Esophagus muscularis mucosa (tissue), 4 donors: ENCODE results near the gene IFT57.

Experiments
- EP300 ChIP-seq: sonication (generic); formaldehyde crosslinking; IDR thresholded peaks from one replicate; pipeline ENCODE4 v1.6.1; 2017; ENCODE audit warnings: antibody characterized with exemption
- POLR2A ChIP-seq: fragments of 450-650 bp; IDR thresholded peaks from one replicate; pipeline ENCODE4 v1.6.1; 2017; ENCODE audit warnings: antibody characterized with exemption, moderate library complexity, mild to moderate bottlenecking, low read depth
- POLR2AphosphoS5 ChIP-seq, 2 donors: sonication (generic); formaldehyde crosslinking; IDR thresholded peaks; one replicate each; pipeline ENCODE4 v1.6.1; 2017; ENCODE audit warnings: antibody characterized with exemption in 2 of 2
- TF ChIP-seq, protein P1 (sequence below), 3 experiments: fragments of 200-600 bp in 2 of 3; fragments of 450-650 bp in 1 of 3; sonication (generic) in 2 of 3; IDR thresholded peaks; one replicate each; pipeline ENCODE4 v1.5.1; 2017 to 2019; ENCODE audit warnings: antibody characterized with exemption in 3 of 3, mild to moderate bottlenecking in 2 of 3, moderate library complexity in 1 of 3

DNA sequence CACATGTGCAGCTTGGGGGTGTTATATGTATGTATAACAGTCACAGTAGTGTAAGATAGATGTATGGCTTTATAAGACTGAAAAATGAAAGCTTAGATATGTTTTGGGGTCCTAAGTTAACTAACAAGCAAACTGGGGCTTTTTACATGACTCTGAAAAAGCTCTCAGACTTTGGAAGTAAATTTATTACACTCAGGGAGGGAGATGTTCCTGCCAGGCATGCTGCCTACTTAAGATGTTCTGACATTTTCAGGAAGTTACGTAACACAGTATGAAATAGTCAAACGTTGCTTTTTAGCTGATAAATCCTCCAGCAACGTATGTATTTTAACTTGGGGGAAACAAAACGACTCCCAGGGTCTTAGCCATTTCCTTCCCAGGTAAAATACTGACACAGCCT, 1.7 kb upstream of the IFT57 start:
- TF ChIP-seq POLR2AphosphoS5 (IDR thresholded peaks at IDR 0.05): no peak
- TF ChIP-seq, protein P1, sequence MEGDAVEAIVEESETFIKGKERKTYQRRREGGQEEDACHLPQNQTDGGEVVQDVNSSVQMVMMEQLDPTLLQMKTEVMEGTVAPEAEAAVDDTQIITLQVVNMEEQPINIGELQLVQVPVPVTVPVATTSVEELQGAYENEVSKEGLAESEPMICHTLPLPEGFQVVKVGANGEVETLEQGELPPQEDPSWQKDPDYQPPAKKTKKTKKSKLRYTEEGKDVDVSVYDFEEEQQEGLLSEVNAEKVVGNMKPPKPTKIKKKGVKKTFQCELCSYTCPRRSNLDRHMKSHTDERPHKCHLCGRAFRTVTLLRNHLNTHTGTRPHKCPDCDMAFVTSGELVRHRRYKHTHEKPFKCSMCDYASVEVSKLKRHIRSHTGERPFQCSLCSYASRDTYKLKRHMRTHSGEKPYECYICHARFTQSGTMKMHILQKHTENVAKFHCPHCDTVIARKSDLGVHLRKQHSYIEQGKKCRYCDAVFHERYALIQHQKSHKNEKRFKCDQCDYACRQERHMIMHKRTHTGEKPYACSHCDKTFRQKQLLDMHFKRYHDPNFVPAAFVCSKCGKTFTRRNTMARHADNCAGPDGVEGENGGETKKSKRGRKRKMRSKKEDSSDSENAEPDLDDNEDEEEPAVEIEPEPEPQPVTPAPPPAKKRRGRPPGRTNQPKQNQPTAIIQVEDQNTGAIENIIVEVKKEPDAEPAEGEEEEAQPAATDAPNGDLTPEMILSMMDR (IDR thresholded peaks at IDR 0.05): no peak
- no peak for TF ChIP-seq POLR2A
- no peak for TF ChIP-seq EP300
